GM15510 (cell line): Measurements from ENCODE around the gene INHA.

Experiments
- POLR2A ChIP-seq: IDR thresholded peaks from 3 replicates; pipeline ENCODE4 v1.6.1; 2011; ENCODE audit warnings: borderline replicate concordance; ENCODE audit not compliant: insufficient read length; ENCODE audit errors: extremely low read depth

Gene INHA

DNA sequence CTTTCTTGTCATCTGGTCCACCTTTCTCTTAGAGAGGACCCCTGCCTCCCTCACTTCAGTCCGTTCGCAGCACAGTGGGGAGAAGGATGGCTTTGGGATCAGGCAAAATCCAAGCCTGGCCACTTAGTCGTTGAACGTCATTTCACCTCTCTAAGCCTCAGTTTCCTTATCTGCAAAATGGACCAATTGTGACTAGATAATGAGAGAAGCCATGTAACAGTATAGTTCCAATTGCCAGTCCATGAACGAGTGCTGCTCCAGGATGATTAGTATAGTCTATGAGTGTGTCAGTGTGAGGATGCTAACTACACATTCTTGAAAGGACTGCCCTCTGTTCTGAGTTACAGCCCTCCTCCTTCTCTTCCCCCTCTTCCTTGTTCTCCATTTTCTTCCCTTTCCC lies 1.1 kb downstream of the INHA start:
- TF ChIP-seq POLR2A = no peak

GRCh38 chr2:219574484-219575311 lies 2.6 kb downstream of the INHA start:
- TF ChIP-seq POLR2A = no peak

GRCh38 chr2:219575566-219576504 lies 3.7 kb downstream of the INHA start:
- no peak for TF ChIP-seq POLR2A

DNA sequence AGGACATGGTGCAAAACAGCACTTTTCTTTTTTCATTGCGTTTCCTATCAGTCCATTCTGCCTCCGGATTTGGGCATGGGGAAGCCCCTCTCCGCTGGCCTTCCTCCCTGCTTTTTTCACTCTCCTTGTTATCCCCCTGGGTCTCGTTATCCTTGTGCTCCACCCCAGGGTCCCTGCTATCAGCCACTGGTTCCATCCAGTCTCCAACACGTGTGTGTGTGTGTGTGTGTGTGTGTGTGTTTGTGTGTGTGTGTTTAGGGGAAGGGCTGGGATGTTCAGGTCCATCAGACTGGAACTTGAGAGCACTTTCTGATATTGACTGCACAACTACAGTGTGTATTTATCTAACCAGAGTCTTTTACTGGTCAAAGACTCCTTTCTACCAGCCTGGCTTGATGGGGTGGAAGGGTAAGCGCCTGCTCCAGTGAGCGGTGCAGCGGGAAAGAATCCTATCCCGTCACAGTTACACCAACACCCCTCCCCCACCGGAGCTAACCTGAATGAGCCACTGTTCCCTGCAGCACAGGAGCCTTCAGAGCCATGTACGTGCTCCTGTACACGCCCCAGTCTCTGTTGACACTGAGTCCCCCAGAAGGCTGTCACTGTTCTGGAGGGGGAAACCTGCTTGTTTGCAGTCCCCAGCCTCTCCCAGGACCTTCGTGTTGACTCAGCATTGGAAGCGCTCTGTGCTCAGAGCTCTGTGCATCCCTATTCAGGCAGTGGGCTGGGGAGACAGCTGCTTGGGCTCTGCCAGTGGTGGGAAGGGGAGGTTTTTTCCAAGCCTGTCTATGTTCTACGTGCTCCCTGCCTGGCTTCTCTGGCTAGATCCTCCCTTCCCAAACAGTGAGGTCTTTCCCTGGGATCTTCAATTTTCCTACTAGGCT lies 4.6 kb downstream of the INHA start:
- no peak for TF ChIP-seq POLR2A

- TF ChIP-seq POLR2A = no peak
These were observed 6.9 kb downstream of the INHA start for GRCh38 chr2:219578811-219579613.

DNA sequence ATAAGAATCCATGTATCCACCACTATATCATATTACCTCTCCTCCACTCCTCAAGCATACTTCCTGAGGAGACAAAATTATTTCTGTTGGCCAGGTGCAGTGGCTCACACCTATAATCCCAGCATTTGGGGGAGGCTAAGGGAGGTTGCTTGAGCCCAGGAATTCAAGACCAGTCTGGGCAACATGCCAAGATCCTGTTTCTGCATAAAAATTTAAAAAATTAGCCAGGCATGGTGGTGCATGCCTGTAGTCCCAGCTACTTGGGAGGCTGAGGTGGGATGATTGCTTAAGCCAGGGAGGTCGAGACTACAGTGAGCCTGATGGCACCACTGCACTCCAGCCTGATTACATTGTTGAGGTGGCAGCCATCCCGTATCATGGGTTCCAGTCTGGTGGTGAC lies 9.2 kb downstream of the INHA start:
- no peak for TF ChIP-seq POLR2A

DNA sequence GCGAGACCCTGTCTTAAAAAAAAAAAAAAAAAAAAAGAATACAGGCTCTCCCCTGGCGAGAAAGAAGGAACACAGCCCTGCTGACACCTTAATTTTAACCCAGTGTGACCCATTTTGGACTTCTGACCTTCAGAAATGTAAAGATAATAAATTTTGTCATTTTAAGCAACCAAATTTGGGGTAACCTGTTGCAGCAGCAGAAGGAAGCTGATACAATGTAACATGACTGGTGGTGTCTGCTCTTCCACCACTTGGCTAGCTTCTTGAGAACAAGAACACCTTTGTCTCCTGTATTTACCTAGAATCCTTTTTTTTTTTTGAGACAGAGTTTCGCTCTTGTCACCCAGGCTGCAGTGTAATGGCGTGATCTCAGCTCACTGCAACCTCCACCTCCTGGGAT lies 19.0 kb downstream of the INHA start:
- TF ChIP-seq POLR2A = no peak

GRCh38 chr2:219592736-219593135 lies 20.6 kb downstream of the INHA start:
- TF ChIP-seq POLR2A = no peak

DNA sequence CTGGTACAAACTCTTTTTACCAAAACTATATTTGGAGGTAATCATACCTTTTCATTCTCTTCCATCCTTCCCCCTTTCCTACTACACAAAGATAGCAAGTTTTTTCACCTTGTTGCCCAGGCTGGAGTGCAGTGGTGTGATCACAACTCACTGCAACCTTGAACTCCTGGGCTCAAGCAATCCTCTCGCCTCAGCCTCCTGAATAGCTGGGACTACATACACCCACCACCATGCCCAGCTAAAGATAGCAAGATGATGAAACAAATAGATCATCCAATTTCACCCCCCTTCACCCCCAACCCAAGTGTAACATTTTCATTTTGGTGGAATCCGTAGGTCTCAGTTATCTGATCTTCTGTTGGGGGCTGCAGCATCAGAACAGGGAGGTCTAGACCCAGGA lies 21.0 kb downstream of the INHA start:
- TF ChIP-seq POLR2A = no peak

GRCh38 chr2:219595256-219595655 lies 23.1 kb downstream of the INHA start:
- no peak for TF ChIP-seq POLR2A

DNA sequence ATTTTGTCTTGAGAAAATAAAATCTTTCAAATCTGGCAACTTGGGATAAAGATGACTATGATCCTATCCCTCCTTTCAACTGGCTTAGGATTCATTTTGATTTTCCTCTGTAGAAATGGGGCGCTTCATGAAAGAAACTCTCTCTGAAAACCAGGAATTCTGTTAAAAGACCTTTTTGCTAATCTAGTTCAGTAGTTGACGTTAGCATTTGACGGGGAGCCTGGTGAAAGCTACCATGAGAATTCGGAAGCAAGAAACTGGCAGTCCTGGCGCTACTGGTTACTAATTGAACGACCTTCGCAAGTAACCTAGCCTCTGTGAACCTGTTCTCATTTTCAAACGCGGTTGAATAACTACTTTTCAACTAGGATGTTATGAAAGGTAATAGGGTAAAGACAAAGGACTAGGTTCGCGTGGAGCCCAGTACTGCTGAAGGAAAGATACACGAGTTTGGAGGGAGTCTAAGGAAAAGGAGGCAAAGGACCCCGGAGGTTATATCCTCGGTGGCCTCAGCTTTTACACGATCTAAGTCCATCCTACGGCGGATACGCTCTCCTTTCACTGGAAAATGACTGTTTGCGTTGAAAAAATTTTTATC lies 24.9 kb downstream of the INHA start:
- TF ChIP-seq POLR2A = no peak

- peak; percentile 97 for TF ChIP-seq POLR2A
These were observed 25.6 kb downstream of the INHA start, which contains the start of gene STK11IP for GRCh38 chr2:219597552-219598307. STK11IP (plus strand) TSS chr2:219597857; CDS start chr2:219598120, 263 bp downstream.

GRCh38 chr2:219598308-219599078 lies 26.4 kb downstream of the INHA start:
- TF ChIP-seq POLR2A = no peak

DNA sequence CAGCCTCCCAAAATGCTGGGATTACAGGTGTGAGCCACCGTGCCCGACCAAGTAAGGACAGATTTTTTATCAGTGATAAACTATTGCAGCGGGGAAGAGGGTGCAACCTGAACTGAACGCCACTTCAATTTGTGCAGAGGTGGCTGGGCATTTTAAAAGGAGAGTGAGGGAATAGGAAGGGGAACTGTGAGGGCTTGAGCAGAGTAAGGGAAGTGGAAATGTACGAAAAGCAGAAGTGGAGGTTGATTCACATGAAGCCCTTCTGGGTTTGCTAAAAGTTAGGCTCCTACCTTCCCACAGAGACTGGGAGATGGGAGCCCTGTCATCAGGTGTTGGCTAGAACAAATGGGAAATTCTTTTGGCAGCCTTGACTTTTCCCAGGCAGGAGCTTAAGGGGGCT lies 31.7 kb downstream of the INHA start:
- TF ChIP-seq POLR2A = no peak
